ENCODE measurements around the gene PTPRK.

DNA sequence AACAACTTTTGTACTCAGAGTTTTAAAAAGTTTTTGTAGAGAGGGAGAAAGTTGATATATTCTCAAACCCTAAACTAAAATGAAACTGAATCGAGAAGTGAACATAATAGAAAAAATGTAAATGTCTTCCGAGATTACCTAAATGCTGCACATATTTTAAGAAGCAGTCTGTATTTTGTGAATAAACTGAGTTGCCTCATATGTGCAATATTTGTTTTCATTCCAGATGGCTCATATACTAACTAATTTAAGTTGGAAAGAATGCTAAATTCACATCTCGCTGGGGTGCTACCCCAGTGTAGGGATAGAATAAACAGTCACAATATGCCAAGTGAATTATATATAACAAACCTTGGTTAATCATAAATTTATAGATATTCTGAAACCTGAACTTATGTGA lies 333.7 kb downstream of the PTPRK start:
- TF ChIP-seq CTCF (conservative IDR thresholded peaks at IDR 0.05; ENCODE audit: low read depth in 2 of 2) (no peak), POLR2AphosphoS5 (IDR thresholded peaks at IDR 0.05; ENCODE audit: low read depth) (no peak), CREB1 (CRISPR knock-in tag; IDR thresholded peaks at IDR 0.05; ENCODE audit: low read depth) (no peak), EZH2 (IDR thresholded peaks at IDR 0.05; ENCODE audit: low read depth, unreplicated experiment) (no peak), EZH2phosphoT487 (IDR thresholded peaks at IDR 0.05; ENCODE audit: unreplicated experiment) (no peak)
- TF ChIP-seq, protein P1, sequence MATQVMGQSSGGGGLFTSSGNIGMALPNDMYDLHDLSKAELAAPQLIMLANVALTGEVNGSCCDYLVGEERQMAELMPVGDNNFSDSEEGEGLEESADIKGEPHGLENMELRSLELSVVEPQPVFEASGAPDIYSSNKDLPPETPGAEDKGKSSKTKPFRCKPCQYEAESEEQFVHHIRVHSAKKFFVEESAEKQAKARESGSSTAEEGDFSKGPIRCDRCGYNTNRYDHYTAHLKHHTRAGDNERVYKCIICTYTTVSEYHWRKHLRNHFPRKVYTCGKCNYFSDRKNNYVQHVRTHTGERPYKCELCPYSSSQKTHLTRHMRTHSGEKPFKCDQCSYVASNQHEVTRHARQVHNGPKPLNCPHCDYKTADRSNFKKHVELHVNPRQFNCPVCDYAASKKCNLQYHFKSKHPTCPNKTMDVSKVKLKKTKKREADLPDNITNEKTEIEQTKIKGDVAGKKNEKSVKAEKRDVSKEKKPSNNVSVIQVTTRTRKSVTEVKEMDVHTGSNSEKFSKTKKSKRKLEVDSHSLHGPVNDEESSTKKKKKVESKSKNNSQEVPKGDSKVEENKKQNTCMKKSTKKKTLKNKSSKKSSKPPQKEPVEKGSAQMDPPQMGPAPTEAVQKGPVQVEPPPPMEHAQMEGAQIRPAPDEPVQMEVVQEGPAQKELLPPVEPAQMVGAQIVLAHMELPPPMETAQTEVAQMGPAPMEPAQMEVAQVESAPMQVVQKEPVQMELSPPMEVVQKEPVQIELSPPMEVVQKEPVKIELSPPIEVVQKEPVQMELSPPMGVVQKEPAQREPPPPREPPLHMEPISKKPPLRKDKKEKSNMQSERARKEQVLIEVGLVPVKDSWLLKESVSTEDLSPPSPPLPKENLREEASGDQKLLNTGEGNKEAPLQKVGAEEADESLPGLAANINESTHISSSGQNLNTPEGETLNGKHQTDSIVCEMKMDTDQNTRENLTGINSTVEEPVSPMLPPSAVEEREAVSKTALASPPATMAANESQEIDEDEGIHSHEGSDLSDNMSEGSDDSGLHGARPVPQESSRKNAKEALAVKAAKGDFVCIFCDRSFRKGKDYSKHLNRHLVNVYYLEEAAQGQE (IDR thresholded peaks at IDR 0.05; ENCODE audit: unreplicated experiment): no peak
